Measurements from ENCODE around the gene DCLRE1A. TPM values are rescaled to one million over a fixed set of nuclear protein-coding genes. Genes with fewer than 3 reads are reported as not detected.
"Not testable (repeated sequence)": the region's sequence is repeated elsewhere in the genome, so short reads cannot be mapped to it uniquely, and the experiment has no call there.

DCLRE1A gene
- total RNA-seq, 4 donors from 2014 or later, result 4.0 to 7.7 (median 6.0) TPM

- Histone ChIP-seq H3K9me3 (no peaks in the 10 kb centered on the region), H3K36me3 (peaks cover 0 to 13% (median 0%) of the 10 kb centered on the region in 3 donors), H3K27me3 (no peaks in the 10 kb centered on the region), H3K4me3 (no peak overlapping the region), H3K27ac (no peak overlapping the region), H3K4me1 (peaks cover 0 to 7% (median 0%) of the 10 kb centered on the region in 4 donors)
- TF ChIP-seq CTCF (IDR thresholded peaks at IDR 0.05), result no peak
- no peak for TF ChIP-seq POLR2A (IDR thresholded peaks at IDR 0.05)
- no peak for DNase-seq
These were observed 4.6 kb downstream of the DCLRE1A start for GRCh38 chr10:113849140-113849803.

DNA sequence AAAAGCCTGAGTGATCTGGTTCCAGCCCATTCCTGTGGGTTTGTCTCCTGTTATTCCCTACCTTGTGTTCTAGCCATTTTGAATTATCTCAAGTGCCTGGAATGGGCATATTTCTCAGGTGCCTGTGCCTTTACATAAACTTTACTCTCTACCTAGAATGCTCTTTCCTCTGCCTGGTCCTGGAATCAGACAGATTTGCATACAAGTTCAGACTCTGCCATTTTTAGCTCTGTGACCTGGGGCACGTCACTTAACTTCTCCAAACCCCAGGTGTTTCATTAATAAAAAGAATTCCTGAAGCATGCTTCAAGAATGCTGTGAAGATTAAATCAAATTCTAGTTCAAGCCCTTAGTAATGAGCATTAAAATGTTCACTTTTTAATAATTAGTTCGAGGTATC, 7.8 kb downstream of the DCLRE1A start:
- no peak for DNase-seq
- H3K36me3 ChIP-seq, result peaks cover 0 to 16% (median 0%) of the 10 kb centered on the region in 3 donors
- H3K4me1 ChIP-seq, result no peaks in the 10 kb centered on the region
- TF ChIP-seq POLR2A (IDR thresholded peaks at IDR 0.05), result no peak
- TF ChIP-seq CTCF (IDR thresholded peaks at IDR 0.05), result no peak
- no peaks in the 10 kb centered on the region for H3K9me3 ChIP-seq
- no peaks in the 10 kb centered on the region for H3K27me3 ChIP-seq
- H3K27ac ChIP-seq, result no peak overlapping the region
- no peak overlapping the region for H3K4me3 ChIP-seq

DNA sequence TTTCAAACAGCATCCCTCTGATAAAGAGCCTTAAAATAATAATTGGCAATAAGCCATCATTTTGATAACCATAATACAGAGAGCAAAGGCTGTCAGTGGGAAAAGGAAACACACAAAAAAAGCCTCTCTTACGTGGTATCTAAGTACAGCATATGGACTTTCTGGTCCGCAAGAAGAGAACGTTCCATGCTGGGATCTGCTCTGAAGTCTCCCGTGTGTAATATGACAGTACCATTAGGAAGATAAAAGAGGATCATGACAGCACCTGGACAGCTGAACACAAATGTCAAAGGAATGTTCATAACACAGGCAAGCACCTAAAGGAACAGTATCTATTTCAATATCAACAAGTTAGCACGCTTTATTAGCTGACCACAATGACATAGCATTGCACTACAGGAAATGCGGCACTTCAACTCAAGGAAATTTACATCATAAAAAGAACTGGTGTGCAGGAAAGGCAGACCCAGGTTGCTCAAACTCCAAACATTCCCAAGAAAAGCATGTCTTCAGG, 9.9 kb downstream of the DCLRE1A start:
- DNase-seq, result no peak
- TF ChIP-seq POLR2A (IDR thresholded peaks at IDR 0.05) (no peak), CTCF (IDR thresholded peaks at IDR 0.05) (no peak)
- Histone ChIP-seq H3K36me3 (peaks cover 0 to 19% (median 0%) of the 10 kb centered on the region in 3 donors), H3K27ac (no peak overlapping the region), H3K9me3 (no peaks in the 10 kb centered on the region), H3K27me3 (no peaks in the 10 kb centered on the region), H3K4me3 (no peak overlapping the region), H3K4me1 (no peaks in the 10 kb centered on the region)

DNA sequence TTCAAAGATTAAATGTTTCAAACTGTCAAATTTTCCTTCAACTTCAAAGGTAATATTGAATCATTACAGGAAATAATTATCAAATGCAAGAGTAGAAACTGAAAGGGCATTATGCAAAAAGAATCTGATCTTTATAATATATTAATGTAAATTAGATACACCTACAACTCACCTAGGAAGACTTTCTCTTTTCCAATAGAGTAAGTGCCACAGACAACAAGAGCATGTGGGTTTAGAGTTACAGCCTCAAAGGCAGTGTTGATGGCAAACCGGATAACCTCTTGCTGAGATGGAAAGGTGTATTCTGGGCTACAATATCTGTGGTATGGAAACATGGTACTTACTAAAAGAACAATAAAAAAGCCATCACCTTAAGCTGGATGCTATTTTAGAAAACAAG, 11.7 kb downstream of the DCLRE1A start:
- no peaks in the 10 kb centered on the region for H3K27me3 ChIP-seq
- no peaks in the 10 kb centered on the region for H3K9me3 ChIP-seq
- H3K4me1 ChIP-seq, result no peaks in the 10 kb centered on the region
- TF ChIP-seq POLR2A (IDR thresholded peaks at IDR 0.05) (no peak), CTCF (IDR thresholded peaks at IDR 0.05) (no peak)
- no peak overlapping the region for H3K27ac ChIP-seq
- no peak overlapping the region for H3K4me3 ChIP-seq
- peaks cover 0 to 19% (median 0%) of the 10 kb centered on the region in 3 donors for H3K36me3 ChIP-seq
- DNase-seq, result no peak

DNA sequence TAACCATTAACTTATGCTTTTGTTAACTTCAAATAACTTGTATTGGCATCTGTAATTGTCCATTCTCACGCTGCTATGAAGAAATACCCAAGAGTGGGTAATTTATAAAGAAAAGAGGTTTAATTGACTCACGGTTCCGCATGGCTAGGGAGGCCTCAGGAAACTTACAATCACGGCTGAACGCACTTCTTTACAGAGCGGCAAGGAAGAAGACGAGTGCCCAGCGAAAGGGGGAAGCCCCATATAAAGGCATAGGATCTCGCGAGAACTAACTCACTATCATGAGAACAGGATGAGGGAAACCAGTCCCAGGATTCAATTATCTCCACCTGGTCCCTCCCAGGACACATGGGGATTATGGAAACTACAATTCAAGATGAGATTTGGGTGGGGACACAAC, 25.3 kb downstream of the DCLRE1A start:
- H3K27me3 ChIP-seq, H3K36me3 ChIP-seq, H3K4me3 ChIP-seq, H3K4me1 ChIP-seq, H3K27ac ChIP-seq, DNase-seq, H3K9me3 ChIP-seq: not testable (repeated sequence)

- Histone ChIP-seq H3K27me3 (no peaks in the 10 kb centered on the region), H3K27ac (no peak overlapping the region), H3K4me1 (no peaks in the 10 kb centered on the region), H3K4me3 (no peak overlapping the region), H3K36me3 (no peaks in the 10 kb centered on the region), H3K9me3 (no peaks in the 10 kb centered on the region)
- TF ChIP-seq CTCF (IDR thresholded peaks at IDR 0.05) (no peak), POLR2A (IDR thresholded peaks at IDR 0.05) (no peak)
- DNase-seq, result no peak
These were observed 28.1 kb downstream of the DCLRE1A start for GRCh38 chr10:113825791-113826190.

All from Peyer's patch (tissue), 4 donors.